GM19372 (cell line): Measurements from ENCODE around the gene MYO3A.

Experiments used
- ATAC-seq: cut with Tn5 transposase; IDR thresholded peaks from one replicate; pipeline ENCODE4 v1.9.1; 2021; ENCODE audit warnings: mild to moderate bottlenecking, low read depth, moderate library complexity; ENCODE audit not compliant: unreplicated experiment

MYO3A gene

DNA sequence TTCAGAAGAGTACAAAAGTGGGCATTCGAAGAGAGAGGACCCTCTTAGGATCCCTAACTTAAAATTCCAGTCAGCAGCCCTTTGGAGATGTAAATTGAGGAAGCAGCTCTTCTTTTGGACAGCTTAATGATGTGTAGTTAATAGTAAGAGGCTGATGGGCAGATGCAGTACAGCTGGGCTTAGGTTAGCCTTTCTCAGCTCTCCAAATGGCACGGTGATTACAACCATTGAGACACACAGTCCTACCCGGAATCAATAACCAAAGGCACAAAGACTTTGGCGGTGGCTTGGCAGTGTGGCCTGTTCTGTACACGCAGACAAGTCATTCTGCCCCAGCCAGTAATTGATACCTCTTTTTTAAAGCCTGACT is 309.3 kb downstream of the MYO3A start:
- no peak for ATAC-seq

DNA sequence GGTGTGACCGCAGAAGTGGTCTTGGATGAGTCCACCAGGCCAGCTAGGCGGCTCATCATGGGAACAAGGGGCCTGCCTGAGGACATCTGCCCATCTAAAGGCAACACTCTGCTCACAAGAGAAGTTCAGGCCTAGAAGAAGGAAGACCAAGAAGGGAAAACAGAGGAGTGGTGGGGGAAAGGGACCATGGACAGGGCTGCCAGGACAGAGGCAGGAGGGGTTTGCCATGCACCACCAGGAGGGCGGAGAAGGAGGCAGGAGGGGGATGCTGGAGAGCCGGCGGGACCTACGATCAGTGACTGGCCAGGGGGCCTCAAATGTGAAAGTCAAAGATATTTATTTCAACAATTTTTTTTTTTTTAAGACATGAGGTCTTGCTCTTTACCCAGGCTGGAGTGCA is 315.7 kb downstream of the MYO3A start:
- no peak for ATAC-seq

DNA sequence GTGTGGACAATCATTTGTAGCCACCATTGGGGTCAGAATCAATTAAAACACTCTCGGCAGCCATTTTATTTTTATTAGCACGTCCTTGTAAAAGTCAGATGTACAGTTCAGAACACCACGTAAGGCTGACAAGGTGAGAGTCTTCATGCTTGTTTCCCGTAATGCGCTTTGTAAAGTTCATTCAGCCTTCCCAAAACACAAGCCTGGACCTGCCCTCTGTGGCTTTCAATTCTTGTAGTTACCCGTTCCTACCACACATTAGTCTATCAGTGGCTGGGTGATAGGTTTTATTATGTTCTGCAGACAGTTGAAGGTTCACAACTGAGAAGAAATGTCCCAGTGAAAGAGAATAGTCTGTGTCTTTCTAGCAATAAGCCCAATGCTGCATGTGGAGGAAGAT is 317.9 kb downstream of the MYO3A start:
- ATAC-seq: no peak

DNA sequence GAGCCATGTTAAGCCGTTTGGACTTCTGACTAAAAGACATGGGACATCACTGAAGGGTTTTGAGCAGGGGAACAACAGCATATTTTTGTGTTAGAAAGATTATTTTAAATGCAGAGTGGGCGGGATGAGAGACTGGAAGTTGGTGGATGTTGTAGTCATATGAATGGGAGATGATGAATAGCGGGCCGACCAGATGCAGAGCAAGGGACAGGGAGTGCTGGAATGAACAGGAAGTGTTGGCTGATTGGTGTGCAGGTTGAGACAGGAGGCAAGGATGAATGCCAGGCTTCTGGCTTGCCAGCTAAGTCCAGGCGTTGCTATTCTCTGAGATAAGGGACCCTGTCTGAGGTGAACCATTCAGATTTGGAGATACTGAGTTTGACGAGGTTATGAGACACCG is 320.6 kb downstream of the MYO3A start:
- no peak for ATAC-seq

DNA sequence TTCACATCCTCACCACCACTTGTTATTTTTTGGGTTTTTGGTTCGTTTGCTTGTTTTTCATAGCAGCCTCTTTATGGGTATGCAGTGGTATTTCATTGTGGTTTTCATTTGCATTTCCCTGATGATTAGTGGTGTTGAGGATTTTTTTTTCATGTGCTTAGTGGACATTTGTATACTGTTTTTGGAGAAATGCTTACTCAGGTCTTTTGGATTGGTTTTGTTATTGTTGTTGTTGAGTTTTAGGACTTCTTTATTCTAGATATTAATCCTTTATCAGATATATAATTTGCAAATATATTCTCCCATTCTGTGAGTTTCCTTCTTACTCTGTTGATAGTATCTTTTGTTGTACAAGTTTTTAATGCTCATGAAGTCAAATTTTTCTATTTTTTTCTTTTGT is 325.3 kb downstream of the MYO3A start:
- no peak for ATAC-seq
